ENCODE data around the gene IL26.
A peak's percentile ranks its signal among the peaks of the same experiment; 100 is the strongest.

IL26 gene

DNA sequence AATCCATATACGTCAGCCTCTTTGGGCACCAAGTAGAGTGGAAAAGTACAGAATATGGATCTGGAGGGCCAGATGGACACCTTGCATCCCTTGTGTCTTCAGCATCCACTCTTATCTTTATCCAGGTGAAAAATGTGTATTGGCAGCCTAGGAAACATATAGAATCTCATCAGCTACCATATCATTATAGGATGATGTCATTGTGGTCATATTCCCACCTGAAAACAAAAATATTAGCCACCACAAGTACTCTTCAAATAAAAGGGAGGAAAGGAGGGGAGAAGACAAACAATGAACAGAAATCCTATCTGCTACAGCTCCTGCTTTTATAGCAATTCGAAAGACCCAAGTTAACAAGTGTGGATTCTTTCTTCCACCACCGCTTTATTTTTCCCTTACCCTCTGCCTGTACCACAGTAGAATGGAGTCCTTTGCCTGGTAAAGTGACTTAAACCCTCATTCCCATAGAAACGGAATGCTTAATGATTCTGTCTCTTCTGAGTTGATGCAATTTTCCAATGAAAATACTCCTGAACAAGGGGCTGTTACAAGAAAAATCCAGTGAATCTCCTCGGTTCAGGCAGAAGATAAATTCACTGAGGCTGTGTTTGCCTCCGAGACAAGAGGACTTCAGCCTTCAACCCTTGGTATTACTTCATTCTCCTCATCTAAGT is 13.8 kb upstream of the IL26 start:
- peak in 1 of 3 experiments; percentile 42 for DNase-seq

- DNase-seq = no peak
Measured at GRCh38 chr12:68237619-68238018, 12.0 kb upstream of the IL26 start.

DNA sequence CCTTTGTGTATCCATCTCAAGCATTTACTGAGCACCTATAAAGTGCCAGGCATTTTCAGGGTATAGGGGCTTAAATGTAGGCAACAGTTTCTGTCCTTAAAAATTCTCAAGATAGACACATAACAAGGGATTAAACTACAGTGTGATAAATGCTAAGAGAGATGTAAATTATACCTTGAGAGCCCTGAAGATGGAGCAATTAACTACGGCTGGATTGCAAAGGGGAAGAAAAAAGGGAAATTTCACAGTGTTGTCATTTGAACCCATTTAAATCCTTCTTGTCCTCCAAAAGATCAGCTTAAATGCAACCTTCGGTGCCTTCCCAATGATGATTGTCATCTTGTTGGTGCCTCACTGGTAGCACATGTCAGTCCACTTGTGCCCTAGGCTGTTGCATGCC is 11.5 kb upstream of the IL26 start:
- DNase-seq = peak in 1 of 3 experiments; percentile 52

- DNase-seq = peak in 2 of 3 experiments; percentile 39 to 64
Measured at GRCh38 chr12:68236421-68237059, 10.9 kb upstream of the IL26 start.

DNA sequence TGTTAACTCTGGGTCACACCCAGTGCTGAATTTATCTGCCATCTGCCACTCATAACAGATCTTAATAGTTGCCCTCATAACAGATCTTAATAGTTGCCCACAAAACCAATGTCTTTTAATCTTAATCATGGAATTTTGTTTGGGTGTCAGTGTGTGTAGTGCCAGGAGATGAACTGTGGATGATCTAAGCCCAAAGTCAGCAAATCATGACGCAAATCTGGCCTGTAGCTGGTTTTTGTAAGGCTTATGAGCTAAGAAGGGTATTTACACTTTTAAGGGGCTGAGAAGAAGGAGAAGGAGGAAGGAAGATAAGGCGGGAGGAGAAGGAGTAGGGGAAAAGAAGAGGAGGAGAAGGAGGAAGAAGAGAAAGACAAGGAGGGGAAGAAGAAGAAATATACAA is 10.0 kb upstream of the IL26 start:
- no peak for DNase-seq

DNA sequence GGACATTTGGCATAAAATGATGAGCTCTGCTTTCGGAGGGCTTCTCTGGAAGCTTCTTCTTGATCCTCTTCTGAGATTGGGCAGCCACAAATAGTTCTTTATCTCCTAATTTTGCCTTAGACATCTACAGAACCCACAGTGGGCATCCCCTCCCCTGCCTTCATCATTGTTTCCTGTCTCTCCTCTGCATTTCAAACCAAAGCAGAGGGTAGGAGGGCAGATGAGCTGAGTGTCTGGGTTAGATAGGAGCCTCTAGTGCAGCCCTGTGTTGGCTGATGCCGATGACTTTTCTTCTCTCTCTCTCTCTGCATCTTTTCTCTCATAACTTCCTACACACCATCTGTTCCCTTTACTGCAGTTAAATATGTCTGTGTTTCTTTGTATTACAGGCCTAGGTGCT is 8.5 kb upstream of the IL26 start:
- no peak for DNase-seq

GRCh38 chr12:68233498-68233897 is 7.9 kb upstream of the IL26 start:
- DNase-seq = no peak

DNA sequence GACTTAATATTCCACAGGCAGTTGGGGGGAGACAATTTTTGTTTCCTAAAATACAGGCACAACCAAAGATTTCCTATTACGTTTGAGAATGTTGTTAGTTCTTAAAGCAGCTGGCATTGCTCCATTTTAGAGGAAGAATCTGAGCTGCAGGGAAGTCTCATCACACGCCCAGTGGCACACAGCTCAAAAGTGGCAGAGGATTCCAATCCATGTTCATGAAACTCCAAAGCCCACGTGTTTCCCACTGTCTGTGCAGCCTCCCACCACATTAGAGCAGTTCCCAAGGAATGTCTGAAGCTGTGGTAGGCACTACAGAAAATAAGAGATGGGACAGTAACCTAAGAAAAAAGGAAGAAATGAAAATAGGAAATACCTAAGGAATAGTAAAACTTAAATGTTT is 6.1 kb upstream of the IL26 start:
- no peak for DNase-seq

GRCh38 chr12:68231229-68231628 is 5.6 kb upstream of the IL26 start:
- no peak for DNase-seq

DNA sequence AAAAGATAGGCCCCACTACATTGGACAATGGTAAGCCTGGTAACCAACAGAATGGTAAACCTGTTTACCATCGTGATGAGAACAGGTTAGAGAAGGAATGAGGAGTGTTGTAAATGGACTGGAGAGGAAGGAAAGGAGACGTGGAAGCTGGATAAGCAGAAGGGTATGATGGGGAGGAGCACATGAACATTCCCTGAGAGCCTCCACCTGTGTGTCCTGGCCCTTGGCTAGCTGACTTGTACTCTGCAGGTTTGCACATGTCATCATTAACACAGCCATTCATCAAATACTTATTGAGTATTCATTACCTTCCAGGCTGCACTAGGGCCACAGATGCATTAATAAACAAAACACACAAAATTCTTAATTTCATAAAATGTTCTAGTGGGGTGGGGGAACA is 4.3 kb upstream of the IL26 start:
- peak in 2 of 3 experiments; percentile 11 to 34 for DNase-seq

DNA sequence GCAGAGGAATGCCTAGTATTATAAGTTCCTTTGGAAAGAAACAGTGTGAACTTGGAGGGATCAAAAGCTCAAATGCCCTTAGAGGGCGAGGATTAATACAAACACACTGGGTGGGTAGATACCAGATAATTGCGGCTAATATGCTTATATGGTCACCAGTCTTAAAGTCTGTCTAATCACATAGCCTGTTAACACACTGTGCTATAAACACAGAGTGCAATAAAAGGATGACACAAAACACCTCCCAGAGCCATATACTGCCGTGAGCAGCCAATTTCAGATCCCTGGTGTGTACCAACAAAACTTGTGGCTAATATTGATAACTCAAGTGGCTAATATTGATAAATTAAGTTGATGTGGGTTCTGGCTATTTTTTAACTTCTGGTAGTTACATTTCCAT is 1.7 kb upstream of the IL26 start:
- no peak for DNase-seq

DNA sequence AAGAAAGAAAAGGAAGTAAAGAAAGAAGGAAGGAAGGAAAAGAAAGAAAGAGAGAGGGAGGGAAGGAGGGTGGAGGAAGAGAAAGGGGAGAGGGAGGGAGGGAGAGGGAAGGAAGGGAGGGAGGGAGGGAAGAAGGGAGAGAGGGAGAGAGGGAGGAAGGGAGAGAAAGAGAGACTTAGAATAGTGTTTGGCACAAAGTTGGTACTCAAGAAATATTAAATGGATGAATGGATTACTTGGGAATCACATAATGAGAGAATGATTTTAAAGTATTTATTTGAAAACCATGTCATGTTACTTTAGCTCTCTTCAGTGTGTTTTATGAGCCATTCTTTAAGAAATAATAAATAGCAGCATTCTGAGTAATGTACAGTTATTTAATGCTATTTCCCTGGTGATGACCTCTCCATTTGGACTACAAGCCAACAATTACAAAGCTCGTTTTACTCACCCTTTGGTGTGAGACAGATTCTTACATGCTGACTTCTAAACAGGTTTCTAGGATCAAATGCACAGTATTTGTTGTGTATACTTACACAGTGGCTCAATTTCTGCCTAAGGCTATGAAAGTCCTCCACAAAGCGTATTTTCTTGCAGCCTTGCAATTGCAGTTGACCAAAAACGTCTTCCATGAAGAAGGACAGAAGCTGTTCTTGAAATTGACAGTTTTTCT is 861 bp downstream of the IL26 start:
- DNase-seq = no peak

DNA sequence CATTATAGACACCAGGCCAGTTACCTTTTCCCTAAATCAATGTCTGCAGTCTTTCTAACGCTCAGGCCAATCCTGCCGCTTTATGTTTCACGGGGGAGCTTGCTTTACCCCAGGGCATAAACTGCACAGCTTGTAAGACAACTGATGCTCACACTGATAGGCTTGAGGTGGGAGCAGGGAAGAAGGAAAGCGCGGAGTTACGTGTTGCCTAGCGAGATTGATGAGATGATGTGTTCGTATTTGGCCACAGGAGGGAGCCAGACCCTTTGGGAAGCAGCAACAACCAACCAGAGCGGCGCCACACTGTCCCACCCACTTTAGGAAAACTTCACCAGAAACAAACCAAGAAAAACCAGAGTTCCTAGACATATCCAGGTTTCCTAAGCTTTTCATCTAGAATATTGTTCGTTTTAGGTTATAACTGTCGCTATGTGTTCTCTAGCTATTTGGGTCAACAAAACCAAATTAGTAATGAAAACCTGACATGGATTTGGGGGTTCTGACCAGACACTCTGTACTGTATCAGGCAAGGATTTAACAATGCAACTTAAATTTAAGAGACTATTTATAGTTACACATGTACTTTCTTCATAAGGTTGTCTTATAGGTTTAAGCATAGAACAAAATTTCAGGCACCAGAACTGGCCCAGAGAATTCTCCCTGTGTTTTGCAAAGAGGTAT is 2.4 kb downstream of the IL26 start:
- DNase-seq = peak; percentile 50 to 87 (median 75)

- peak in 2 of 3 experiments; percentile 35 to 77 for DNase-seq
Measured at GRCh38 chr12:68222326-68222725, 3.3 kb downstream of the IL26 start.

DNA sequence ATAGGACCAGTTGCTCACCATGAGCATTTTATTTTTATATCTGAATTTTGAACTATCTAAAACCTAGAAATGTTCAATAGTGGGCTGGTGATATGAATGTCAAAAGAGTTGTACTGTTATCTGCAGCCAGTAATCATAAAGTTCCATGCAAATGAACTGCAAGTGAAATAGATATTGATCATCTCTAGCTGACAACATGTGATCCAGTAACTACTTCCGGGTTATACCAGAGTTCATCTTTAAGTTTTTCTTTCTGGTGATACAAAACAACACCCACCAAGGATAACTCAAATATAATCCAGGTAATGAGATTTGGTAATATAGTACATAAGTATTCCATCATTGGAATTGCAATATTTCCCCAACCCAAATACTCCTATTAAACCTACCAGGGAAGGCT is 4.1 kb downstream of the IL26 start:
- DNase-seq = no peak

DNA sequence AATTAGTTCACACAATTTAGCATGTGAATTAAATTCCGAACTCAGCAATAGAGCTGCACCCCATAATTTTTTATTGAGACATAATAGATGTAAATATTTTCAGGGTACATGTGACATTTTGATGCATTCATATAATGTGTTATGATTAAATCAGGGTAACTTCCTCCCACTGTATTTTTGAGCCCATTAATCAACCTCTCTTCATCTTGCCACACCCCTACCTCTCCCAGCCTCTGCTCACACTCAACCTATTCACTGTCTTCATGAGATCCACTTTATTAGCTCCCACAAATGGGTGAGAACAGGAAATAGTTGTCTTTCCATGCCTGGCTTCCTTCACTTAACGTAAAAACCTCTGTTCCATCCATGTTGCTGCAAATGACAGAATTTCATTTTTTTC is 14.7 kb downstream of the IL26 start:
- DNase-seq = peak in 1 of 3 experiments; percentile 29

- peak; percentile 33 to 83 (median 82) for DNase-seq
Measured at GRCh38 chr12:68209048-68209728, 16.4 kb downstream of the IL26 start.

DNA sequence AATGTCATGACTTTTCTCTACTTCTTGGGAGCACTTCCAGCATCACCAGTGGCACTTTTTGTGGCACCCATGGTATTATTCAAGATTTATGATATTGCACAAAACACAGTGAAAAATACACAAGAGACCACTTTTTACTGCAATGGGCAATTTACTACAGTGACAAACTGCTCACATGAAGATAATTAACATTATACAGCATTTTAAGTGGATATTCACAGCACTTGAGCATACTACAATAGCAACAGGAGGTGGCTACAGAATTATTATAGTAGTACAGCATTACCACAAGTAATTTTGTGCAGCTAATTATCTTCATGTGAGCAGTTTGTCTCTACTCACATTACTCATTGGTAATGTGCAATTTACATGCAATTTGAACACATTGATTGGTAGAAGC is 18.3 kb downstream of the IL26 start:
- DNase-seq = peak; percentile 74 to 95 (median 86)

DNA sequence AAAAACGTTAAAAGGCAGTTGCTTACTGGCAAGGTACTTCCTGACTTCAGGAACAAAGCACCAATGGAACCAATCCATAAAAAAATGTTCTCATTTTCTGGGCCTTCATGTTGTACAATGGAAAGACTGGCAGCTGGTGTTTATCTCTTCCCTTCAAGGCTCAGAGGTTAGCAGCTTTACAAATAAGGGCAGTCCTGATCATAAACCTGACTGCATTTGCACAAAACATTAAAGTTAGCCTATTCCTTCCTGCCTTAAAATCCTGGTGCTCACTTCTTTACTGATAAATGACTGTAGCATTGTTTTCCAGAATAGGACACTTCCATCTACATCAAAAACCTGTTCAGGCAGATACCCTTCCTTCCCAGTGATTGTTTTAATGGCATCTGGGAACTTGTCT is 19.2 kb downstream of the IL26 start:
- peak in 2 of 3 experiments; percentile 38 to 81 for DNase-seq

DNA sequence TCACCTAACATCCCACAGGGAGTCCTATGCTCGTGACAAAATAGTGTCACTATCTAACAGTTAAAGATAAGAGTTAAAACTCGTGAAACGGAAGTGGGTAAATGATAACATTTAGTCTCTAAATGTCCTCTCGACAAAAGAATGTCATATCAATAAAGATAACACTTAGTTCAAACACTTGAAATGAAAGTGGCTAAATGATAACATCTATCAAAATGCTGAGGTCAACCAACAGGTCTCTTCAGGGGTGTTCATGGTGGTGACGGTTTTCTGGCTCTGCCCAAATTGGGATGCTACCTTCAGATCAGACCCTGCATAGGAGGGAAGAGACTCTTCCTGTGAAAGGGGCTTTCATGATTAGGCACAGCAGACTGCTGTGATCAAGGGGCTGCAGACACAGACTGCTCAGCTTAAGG is 22.1 kb downstream of the IL26 start:
- DNase-seq = no peak

DNA sequence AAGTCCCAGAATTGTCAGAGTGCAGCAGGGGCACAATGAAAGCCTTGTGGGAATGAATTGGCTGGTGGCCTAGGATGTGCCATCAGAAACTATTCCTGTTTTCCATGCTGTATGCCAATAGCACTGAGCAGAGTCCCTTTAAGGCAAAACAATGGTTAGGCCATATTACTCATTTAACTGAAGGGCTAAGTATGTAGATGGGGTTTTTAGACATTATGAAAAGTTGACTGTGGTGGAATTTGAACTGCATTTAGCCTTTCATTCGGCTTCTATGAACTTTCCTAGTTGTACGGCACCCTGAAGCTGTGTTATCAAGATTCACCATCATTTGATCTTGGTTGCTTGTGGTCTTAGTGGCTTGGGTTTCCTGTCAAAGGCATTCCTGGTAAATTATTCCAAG is 24.8 kb downstream of the IL26 start:
- DNase-seq = no peak

DNA sequence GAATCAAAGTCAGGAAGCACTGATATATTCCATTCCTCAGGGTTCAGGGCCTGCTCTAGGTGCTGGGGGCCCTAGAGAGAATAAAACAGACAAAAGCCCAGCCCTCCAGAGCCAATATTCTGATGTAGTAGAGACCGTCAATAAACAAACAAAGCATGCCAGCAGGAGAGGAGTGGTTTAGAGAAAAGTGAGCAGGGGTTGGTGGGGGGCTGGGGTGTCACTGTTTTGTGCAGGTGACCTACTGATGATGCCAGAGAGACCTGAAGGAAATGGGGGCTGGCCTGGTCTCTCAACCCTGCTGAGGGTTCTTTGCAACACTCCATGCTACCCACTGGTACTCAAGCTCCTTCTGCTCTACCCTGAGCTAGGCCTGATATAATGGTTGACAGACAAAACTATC is 26.5 kb downstream of the IL26 start:
- DNase-seq = peak in 1 of 3 experiments; percentile 25

DNA sequence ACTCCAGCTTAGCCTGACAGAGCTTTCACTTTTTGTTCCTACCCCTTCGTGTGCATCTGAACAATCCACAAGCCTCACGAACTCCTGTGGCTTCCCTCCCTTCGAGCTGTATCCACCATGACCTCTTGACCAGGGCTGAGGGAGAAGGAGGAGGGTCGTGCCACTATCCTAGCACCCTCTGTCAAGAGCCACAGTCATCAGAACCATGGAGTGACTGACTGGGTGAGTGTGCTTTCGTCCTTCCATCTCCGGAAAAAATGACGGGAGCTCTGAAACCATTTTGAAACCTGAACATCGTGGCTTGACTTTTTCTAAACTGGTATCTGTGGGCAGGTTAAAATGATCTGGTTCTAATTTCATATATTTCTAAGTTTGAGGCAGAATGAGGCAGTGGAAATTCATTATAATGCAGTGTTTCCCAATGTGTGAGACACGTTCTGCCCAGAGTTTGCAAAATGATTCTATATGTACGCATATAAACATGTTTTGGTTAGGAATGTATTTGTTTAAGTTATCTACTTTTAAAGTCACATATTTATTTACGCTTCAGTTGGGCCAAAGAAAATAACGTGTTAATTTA is 27.0 kb downstream of the IL26 start:
- no peak for DNase-seq
